ENCODE data around the gene CTIF.

The CTIF gene

GRCh38 chr18:48846423-48846932 lies 307.6 kb downstream of the CTIF start:
- TF ChIP-seq, protein P1, sequence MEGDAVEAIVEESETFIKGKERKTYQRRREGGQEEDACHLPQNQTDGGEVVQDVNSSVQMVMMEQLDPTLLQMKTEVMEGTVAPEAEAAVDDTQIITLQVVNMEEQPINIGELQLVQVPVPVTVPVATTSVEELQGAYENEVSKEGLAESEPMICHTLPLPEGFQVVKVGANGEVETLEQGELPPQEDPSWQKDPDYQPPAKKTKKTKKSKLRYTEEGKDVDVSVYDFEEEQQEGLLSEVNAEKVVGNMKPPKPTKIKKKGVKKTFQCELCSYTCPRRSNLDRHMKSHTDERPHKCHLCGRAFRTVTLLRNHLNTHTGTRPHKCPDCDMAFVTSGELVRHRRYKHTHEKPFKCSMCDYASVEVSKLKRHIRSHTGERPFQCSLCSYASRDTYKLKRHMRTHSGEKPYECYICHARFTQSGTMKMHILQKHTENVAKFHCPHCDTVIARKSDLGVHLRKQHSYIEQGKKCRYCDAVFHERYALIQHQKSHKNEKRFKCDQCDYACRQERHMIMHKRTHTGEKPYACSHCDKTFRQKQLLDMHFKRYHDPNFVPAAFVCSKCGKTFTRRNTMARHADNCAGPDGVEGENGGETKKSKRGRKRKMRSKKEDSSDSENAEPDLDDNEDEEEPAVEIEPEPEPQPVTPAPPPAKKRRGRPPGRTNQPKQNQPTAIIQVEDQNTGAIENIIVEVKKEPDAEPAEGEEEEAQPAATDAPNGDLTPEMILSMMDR (IDR thresholded peaks at IDR 0.05; ENCODE audit: insufficient read depth, low read depth, low read length, missing control alignments) = no peak
- no peak for DNase-seq (ENCODE audit: low read depth)
- no peak overlapping the region for H3K4me3 ChIP-seq (ENCODE audit: low read depth, low read length)

GRCh38 chr18:48847807-48848486 lies 309.1 kb downstream of the CTIF start:
- no peak for DNase-seq (ENCODE audit: low read depth)
- TF ChIP-seq, protein P1 (IDR thresholded peaks at IDR 0.05; ENCODE audit: insufficient read depth, low read depth, low read length, missing control alignments) = no peak
- H3K4me3 ChIP-seq (ENCODE audit: low read depth, low read length) = no peak overlapping the region

GRCh38 chr18:48848641-48849143 lies 309.9 kb downstream of the CTIF start:
- no peak for DNase-seq (ENCODE audit: low read depth)
- H3K4me3 ChIP-seq (ENCODE audit: low read depth, low read length) = no peak overlapping the region
- TF ChIP-seq, protein P1 (IDR thresholded peaks at IDR 0.05; ENCODE audit: insufficient read depth, low read depth, low read length, missing control alignments) = no peak

- no peak overlapping the region for H3K4me3 ChIP-seq (ENCODE audit: low read depth, low read length)
- TF ChIP-seq, protein P1 (IDR thresholded peaks at IDR 0.05; ENCODE audit: insufficient read depth, low read depth, low read length, missing control alignments) = no peak
- no peak for DNase-seq (ENCODE audit: low read depth)
These were observed 312.2 kb downstream of the CTIF start for GRCh38 chr18:48850822-48851598.

DNA sequence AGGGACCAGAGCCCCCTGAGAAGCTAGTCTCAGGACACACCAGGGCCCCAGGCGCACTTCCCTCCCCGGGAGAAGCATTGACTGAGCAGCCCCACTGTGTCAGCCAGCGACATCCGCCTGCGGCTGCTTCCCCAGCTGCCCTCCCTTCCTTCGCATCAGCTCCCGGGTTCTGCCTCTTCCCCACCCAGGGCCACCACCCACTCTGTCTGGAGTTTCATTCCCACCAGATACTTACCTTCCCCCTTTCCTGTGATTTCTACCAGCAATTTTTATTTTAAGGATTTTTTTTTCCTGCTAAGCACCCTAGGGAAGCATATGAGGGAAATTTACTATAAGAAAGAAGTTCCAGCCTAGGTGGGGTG lies 312.7 kb downstream of the CTIF start:
- DNase-seq (ENCODE audit: low read depth) = no peak
- TF ChIP-seq, protein P1 (IDR thresholded peaks at IDR 0.05; ENCODE audit: insufficient read depth, low read depth, low read length, missing control alignments) = no peak
- no peak overlapping the region for H3K4me3 ChIP-seq (ENCODE audit: low read depth, low read length)

- TF ChIP-seq, protein P1 (IDR thresholded peaks at IDR 0.05; ENCODE audit: insufficient read depth, low read depth, low read length, missing control alignments) = no peak
- no peak for DNase-seq (ENCODE audit: low read depth)
- H3K4me3 ChIP-seq (ENCODE audit: low read depth, low read length) = no peak overlapping the region
These were observed 313.5 kb downstream of the CTIF start for GRCh38 chr18:48852292-48852691.
